ENCODE measurements around the gene CDC42EP5.

Gene CDC42EP5

GRCh38 chr19:54463531-54464043 is 9.5 kb downstream of the CDC42EP5 start, which contains the start of gene LENG9:
Gene LENG9, minus strand, starts transcription at chr19:54463778. Its CDS starts 252 bp downstream, at chr19:54463526.
- DNase-seq (ENCODE audit: insufficient read length, low spot score) (peak; percentile 73), FAIRE-seq (peak; percentile 86)

GRCh38 chr19:54462655-54463530 is 10.2 kb downstream of the CDC42EP5 start:
- no peak for FAIRE-seq
- no peak for DNase-seq (ENCODE audit: insufficient read length, low spot score)

GRCh38 chr19:54462047-54462654 is 10.9 kb downstream of the CDC42EP5 start:
- FAIRE-seq, result no peak
- DNase-seq (ENCODE audit: insufficient read length, low spot score), result no peak

GRCh38 chr19:54461613-54462012 is 11.5 kb downstream of the CDC42EP5 start:
- DNase-seq (ENCODE audit: insufficient read length, low spot score) (no peak), FAIRE-seq (no peak)

GRCh38 chr19:54461210-54461609 is 11.9 kb downstream of the CDC42EP5 start:
- FAIRE-seq (no peak), DNase-seq (ENCODE audit: insufficient read length, low spot score) (no peak)

GRCh38 chr19:54460230-54461005 is 12.7 kb downstream of the CDC42EP5 start:
- FAIRE-seq (no peak), DNase-seq (ENCODE audit: insufficient read length, low spot score) (no peak)

GRCh38 chr19:54459282-54460229 is 13.5 kb downstream of the CDC42EP5 start:
- FAIRE-seq (no peak), DNase-seq (ENCODE audit: insufficient read length, low spot score) (no peak)

- DNase-seq (ENCODE audit: insufficient read length, low spot score) (no peak), FAIRE-seq (no peak)
Observed at GRCh38 chr19:54458648-54459281, 14.3 kb downstream of the CDC42EP5 start.

GRCh38 chr19:54457773-54458647 is 15.1 kb downstream of the CDC42EP5 start:
- DNase-seq (ENCODE audit: insufficient read length, low spot score) (no peak), FAIRE-seq (no peak)

- DNase-seq (ENCODE audit: insufficient read length, low spot score) (no peak), FAIRE-seq (no peak)
Observed at GRCh38 chr19:54456423-54457373, 16.4 kb downstream of the CDC42EP5 start.

GRCh38 chr19:54455786-54456422 is 17.2 kb downstream of the CDC42EP5 start:
- DNase-seq (ENCODE audit: insufficient read length, low spot score), result no peak
- FAIRE-seq, result no peak

- FAIRE-seq (no peak), DNase-seq (ENCODE audit: insufficient read length, low spot score) (no peak)
Observed at GRCh38 chr19:54454781-54455675, 18.1 kb downstream of the CDC42EP5 start.

GRCh38 chr19:54453921-54454780 is 18.9 kb downstream of the CDC42EP5 start:
- DNase-seq (ENCODE audit: insufficient read length, low spot score), result no peak
- FAIRE-seq, result no peak

- DNase-seq (ENCODE audit: insufficient read length, low spot score) (no peak), FAIRE-seq (no peak)
Observed at GRCh38 chr19:54452626-54453025, 20.5 kb downstream of the CDC42EP5 start.

GRCh38 chr19:54451997-54452396 is 21.1 kb downstream of the CDC42EP5 start:
- DNase-seq (ENCODE audit: insufficient read length, low spot score) (no peak), FAIRE-seq (no peak)

Data from HTR-8/SVneo (cell line).